HepG2 (cell line): ENCODE results near the gene VPS37D. TPM values are rescaled to one million over a fixed set of nuclear protein-coding genes. Genes with fewer than 3 reads are reported as not detected.

Experiments
- HNRNPLL ChIP-seq: fragments of 200-400 bp; formaldehyde crosslinking; IDR thresholded peaks from 2 replicates; pipeline ENCODE4 v1.6.1; 2017; ENCODE audit warnings: mild to moderate bottlenecking, low read depth, low read length; ENCODE audit not compliant: poor library complexity, severe bottlenecking
- PAX8 ChIP-seq: sonication (generic); formaldehyde crosslinking; IDR thresholded peaks from 2 replicates; pipeline ENCODE4 v1.8.0; 2022; ENCODE audit warnings: mild to moderate bottlenecking, missing genetic modification reagents, borderline replicate concordance
- RBAK ChIP-seq: sonication (generic); formaldehyde crosslinking; IDR thresholded peaks from 2 replicates; pipeline ENCODE4 v1.5.1; 2020; ENCODE audit warnings: mild to moderate bottlenecking, missing genetic modification reagents
- polyA plus RNA-seq, 8 experiments: library from polyadenylated mRNA; depleted of rRNA in 3 of 8; stranded (reverse) in 7 of 8; unstranded in 1 of 8; fragments of >200 nt; fragmentation: Illumina TruSeq in 4 of 8; extraction: Trizol in 4 of 8; gene quantifications; 2 replicates each; pipeline versions ENCODE4 v1.2.1 to v1.2.3, GENCODE V29; 2011 to 2016; ENCODE audit warnings: low read depth in 4 of 8, missing spikeins in 1 of 8, mixed read lengths in 1 of 8; ENCODE audit not compliant: insufficient read depth in 1 of 8
- total RNA-seq, 5 experiments: library from RNA; depleted of rRNA; stranded (reverse); fragments of >200 nt; fragmentation: Illumina TruSeq; extraction: Trizol; gene quantifications; 2 replicates each; pipeline ENCODE4 v1.2.3, GENCODE V29; 2016; ENCODE audit warnings: low read depth in 1 of 5
- TF ChIP-seq, protein P1 (sequence below): sonication (generic); formaldehyde crosslinking; IDR thresholded peaks from 2 replicates; pipeline ENCODE4 v1.5.0; 2020; ENCODE audit warnings: mild to moderate bottlenecking, missing genetic modification reagents, borderline replicate concordance
- TF ChIP-seq, protein P2 (sequence below): sonication (generic); formaldehyde crosslinking; IDR thresholded peaks from 2 replicates; pipeline ENCODE4 v1.8.0; 2022; ENCODE audit warnings: missing genetic modification reagents, low read depth, mild to moderate bottlenecking, borderline replicate concordance

The VPS37D gene
- total and polyA plus RNA-seq, 2 of the 13 experiments (the other 11 are each of a cell fraction or from before 2014, with no cell fraction given) = 3.8 to 6.3 TPM

DNA sequence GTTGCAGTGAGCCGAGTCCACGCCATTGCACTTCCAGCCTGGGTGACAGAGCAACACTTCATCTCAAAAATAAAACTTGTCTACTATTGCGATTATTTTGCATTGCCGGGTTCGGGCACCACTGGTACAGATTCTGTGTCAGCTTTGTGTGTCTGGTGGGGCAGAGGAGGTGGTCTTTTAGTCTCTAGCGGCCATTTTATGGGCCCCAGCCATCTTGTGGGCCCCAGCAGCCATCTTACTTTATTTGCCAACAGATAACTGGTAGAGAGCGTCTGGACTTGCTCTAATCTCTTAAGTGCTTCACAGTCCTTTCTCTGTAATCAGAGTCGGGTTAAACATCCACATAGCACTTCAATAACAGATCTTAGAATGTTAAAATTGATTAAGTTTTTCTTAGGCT, 20.7 kb downstream of the VPS37D start (continued):
- TF ChIP-seq, protein P1, sequence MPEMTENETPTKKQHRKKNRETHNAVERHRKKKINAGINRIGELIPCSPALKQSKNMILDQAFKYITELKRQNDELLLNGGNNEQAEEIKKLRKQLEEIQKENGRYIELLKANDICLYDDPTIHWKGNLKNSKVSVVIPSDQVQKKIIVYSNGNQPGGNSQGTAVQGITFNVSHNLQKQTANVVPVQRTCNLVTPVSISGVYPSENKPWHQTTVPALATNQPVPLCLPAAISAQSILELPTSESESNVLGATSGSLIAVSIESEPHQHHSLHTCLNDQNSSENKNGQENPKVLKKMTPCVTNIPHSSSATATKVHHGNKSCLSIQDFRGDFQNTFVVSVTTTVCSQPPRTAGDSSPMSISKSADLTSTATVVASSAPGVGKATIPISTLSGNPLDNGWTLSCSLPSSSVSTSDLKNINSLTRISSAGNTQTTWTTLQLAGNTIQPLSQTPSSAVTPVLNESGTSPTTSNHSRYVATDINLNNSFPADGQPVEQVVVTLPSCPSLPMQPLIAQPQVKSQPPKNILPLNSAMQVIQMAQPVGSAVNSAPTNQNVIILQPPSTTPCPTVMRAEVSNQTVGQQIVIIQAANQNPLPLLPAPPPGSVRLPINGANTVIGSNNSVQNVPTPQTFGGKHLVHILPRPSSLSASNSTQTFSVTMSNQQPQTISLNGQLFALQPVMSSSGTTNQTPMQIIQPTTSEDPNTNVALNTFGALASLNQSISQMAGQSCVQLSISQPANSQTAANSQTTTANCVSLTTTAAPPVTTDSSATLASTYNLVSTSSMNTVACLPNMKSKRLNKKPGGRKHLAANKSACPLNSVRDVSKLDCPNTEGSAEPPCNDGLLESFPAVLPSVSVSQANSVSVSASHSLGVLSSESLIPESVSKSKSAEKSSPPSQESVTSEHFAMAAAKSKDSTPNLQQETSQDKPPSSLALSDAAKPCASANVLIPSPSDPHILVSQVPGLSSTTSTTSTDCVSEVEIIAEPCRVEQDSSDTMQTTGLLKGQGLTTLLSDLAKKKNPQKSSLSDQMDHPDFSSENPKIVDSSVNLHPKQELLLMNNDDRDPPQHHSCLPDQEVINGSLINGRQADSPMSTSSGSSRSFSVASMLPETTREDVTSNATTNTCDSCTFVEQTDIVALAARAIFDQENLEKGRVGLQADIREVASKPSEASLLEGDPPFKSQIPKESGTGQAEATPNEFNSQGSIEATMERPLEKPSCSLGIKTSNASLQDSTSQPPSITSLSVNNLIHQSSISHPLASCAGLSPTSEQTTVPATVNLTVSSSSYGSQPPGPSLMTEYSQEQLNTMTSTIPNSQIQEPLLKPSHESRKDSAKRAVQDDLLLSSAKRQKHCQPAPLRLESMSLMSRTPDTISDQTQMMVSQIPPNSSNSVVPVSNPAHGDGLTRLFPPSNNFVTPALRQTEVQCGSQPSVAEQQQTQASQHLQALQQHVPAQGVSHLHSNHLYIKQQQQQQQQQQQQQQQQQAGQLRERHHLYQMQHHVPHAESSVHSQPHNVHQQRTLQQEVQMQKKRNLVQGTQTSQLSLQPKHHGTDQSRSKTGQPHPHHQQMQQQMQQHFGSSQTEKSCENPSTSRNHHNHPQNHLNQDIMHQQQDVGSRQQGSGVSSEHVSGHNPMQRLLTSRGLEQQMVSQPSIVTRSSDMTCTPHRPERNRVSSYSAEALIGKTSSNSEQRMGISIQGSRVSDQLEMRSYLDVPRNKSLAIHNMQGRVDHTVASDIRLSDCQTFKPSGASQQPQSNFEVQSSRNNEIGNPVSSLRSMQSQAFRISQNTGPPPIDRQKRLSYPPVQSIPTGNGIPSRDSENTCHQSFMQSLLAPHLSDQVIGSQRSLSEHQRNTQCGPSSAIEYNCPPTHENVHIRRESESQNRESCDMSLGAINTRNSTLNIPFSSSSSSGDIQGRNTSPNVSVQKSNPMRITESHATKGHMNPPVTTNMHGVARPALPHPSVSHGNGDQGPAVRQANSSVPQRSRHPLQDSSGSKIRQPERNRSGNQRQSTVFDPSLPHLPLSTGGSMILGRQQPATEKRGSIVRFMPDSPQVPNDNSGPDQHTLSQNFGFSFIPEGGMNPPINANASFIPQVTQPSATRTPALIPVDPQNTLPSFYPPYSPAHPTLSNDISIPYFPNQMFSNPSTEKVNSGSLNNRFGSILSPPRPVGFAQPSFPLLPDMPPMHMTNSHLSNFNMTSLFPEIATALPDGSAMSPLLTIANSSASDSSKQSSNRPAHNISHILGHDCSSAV (CRISPR knock-in tag) = no peak
- TF ChIP-seq, protein P2, sequence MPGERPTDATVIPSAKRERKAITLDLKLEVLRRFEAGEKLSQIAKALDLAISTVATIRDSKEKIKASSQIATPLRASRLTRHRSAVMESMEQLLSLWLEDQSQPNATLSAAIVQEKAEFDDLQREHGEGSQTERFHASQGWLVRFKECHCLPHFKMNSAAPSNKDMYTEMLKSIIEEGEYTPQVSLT (CRISPR knock-in tag) = no peak
- TF ChIP-seq PAX8 (CRISPR knock-in tag) (no peak), HNRNPLL (no peak), RBAK (CRISPR knock-in tag) (no peak)
